WTC11 (cell line): ENCODE results near the gene MMAB. TPM values are rescaled to one million over a fixed set of nuclear protein-coding genes. Genes with fewer than 3 reads are reported as not detected.

Experiments
- ATAC-seq: fragments of 200-7000 bp; cut with Tn5 transposase; 2 replicates; pipeline ENCODE4 v1.10.0; 2021; ENCODE audit warnings: mild to moderate bottlenecking, moderate library complexity
- CTCF ChIA-PET: fragments of 300-600 bp; sonication (Branson Sonifier 250); formaldehyde crosslinking; loops from one replicate; lab custom pipeline; 2021; ENCODE audit warnings: antibody characterized with exemption; lab: Charles Lee
- POLR2A ChIA-PET: fragments of 350-600 bp; sonication (Branson Sonifier 250); formaldehyde crosslinking; loops from one replicate; lab custom pipeline; 2021; ENCODE audit warnings: antibody characterized with exemption; lab: Charles Lee
- DNase-seq: peaks from one replicate; pipeline ENCODE4 v3.0.0; 2021; ENCODE audit warnings: low spot score
- H3K27ac Mint-ChIP-seq: 2 replicates; pipeline ENCODE4 v1.8.0; 2021; ENCODE audit warnings: mixed read lengths
- H3K27me3 Mint-ChIP-seq: 2 replicates; pipeline ENCODE4 v1.8.0; 2021; ENCODE audit warnings: low read depth, mild to moderate bottlenecking, moderate library complexity, mixed read lengths
- H3K36me3 Mint-ChIP-seq: 2 replicates; pipeline ENCODE4 v1.8.0; 2021; ENCODE audit warnings: mixed read lengths
- H3K4me1 Mint-ChIP-seq: 2 replicates; pipeline ENCODE4 v1.8.0; 2022; ENCODE audit warnings: mixed read lengths
- H3K4me3 Mint-ChIP-seq: 2 replicates; pipeline ENCODE4 v1.8.0; 2021; ENCODE audit warnings: mild to moderate bottlenecking, moderate library complexity, mixed read lengths
- H3K9me3 Mint-ChIP-seq: 2 replicates; pipeline ENCODE4 v1.8.0; 2021; ENCODE audit warnings: mixed read lengths
- CREB1 ChIP-seq: sonication (generic); formaldehyde crosslinking; IDR thresholded peaks from 2 replicates; pipeline ENCODE4 v1.8.0; 2023; ENCODE audit warnings: mild to moderate bottlenecking, missing genetic modification reagents
- ETV6 ChIP-seq: sonication (generic); formaldehyde crosslinking; IDR thresholded peaks from 2 replicates; pipeline ENCODE4 v1.8.1; 2022; ENCODE audit warnings: mild to moderate bottlenecking, missing genetic modification reagents
- FOXJ3 ChIP-seq: sonication (generic); formaldehyde crosslinking; IDR thresholded peaks from 2 replicates; pipeline ENCODE4 v1.9.0; 2021; ENCODE audit warnings: missing genetic modification reagents, mild to moderate bottlenecking, borderline replicate concordance
- FOXP4 ChIP-seq: sonication (generic); formaldehyde crosslinking; IDR thresholded peaks from 2 replicates; pipeline ENCODE4 v1.8.0; 2022; ENCODE audit warnings: mild to moderate bottlenecking, missing genetic modification reagents
- HMGXB4 ChIP-seq: sonication (generic); formaldehyde crosslinking; IDR thresholded peaks from 2 replicates; pipeline ENCODE4 v1.8.1; 2023; ENCODE audit warnings: mild to moderate bottlenecking, moderate library complexity, missing genetic modification reagents
- JAZF1 ChIP-seq: fragments of 250-450 bp; sonication (Bioruptor Pico); IDR thresholded peaks from 2 replicates; pipeline ENCODE4 v1.9.0; 2021; ENCODE audit warnings: moderate library complexity, mild to moderate bottlenecking, inconsistent platforms
- NFYB ChIP-seq: sonication (generic); formaldehyde crosslinking; conservative IDR thresholded peaks from 2 replicates; pipeline ENCODE4 v1.8.0; 2022; ENCODE audit warnings: low read depth, missing genetic modification reagents
- OVOL2 ChIP-seq: fragments of 250-450 bp; sonication (Bioruptor Pico); IDR thresholded peaks from 2 replicates; pipeline ENCODE4 v1.9.0; 2021; ENCODE audit warnings: mild to moderate bottlenecking, borderline replicate concordance
- PRDM15 ChIP-seq: sonication (generic); formaldehyde crosslinking; IDR thresholded peaks from 2 replicates; pipeline ENCODE4 v1.8.0; 2022; ENCODE audit warnings: missing genetic modification reagents
- TEAD1 ChIP-seq: sonication (generic); formaldehyde crosslinking; IDR thresholded peaks from 2 replicates; pipeline ENCODE4 v1.8.0; 2022; ENCODE audit warnings: mild to moderate bottlenecking, missing genetic modification reagents
- ZBTB43 ChIP-seq: sonication (generic); formaldehyde crosslinking; IDR thresholded peaks from 2 replicates; pipeline ENCODE4 v1.8.1; 2023; ENCODE audit warnings: mild to moderate bottlenecking, missing genetic modification reagents
- ZNF263 ChIP-seq: sonication (generic); formaldehyde crosslinking; IDR thresholded peaks from 2 replicates; pipeline ENCODE4 v1.8.1; 2022; ENCODE audit warnings: low read depth, mild to moderate bottlenecking, moderate library complexity, missing genetic modification reagents
- ZNF396 ChIP-seq: fragments of 250-450 bp; sonication (Bioruptor Pico); IDR thresholded peaks from 2 replicates; pipeline ENCODE4 v1.8.0; 2021; ENCODE audit warnings: mild to moderate bottlenecking, moderate library complexity, borderline replicate concordance
- ZNF423 ChIP-seq: fragments of 250-450 bp; sonication (Bioruptor Pico); IDR thresholded peaks from 2 replicates; pipeline ENCODE4 v2.1.2; 2022; ENCODE audit warnings: mild to moderate bottlenecking, moderate library complexity
- total RNA-seq: library from RNA; stranded (reverse); gene quantifications from 3 replicates; pipeline ENCODE4 v1.2.3, GENCODE V29; 2021
- TF ChIP-seq, protein P1 (sequence below): fragments of 250-450 bp; sonication (Bioruptor Pico); IDR thresholded peaks from 2 replicates; pipeline ENCODE4 v2.1.2; 2022; ENCODE audit warnings: mild to moderate bottlenecking, moderate library complexity
- TF ChIP-seq, protein P2 (sequence below): sonication (generic); formaldehyde crosslinking; IDR thresholded peaks from 2 replicates; pipeline ENCODE4 v1.8.1; 2022; ENCODE audit warnings: low read depth, mild to moderate bottlenecking, moderate library complexity, missing genetic modification reagents, borderline replicate concordance
- TF ChIP-seq, protein P3 (sequence below): fragments of 250-450 bp; sonication (Bioruptor Pico); IDR thresholded peaks from 2 replicates; pipeline ENCODE4 v1.9.0; 2021; ENCODE audit warnings: mild to moderate bottlenecking, borderline replicate concordance

Gene MMAB
- total RNA-seq, 1 experiment from 2014 or later = 22.0 TPM

DNA sequence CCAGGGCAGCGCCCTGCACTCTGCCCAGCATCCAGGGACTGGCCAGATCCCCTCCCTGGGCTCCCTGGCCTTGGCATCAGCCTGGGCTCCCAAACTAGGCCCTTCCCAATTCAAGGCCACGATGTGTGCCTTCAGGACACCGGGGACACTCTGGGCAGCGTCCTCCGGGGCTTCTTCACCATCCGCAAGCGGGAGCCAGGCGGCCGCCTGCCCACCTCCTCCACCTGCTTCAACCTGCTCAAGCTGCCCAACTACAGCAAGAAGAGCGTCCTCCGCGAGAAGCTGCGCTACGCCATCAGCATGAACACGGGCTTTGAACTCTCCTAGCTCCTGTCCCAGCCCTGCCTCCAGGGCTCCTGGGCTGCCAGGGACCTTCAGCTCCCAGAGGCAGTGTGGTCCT, 38.8 kb downstream of the MMAB start (continued):
- no peak for TF ChIP-seq FOXP4 (CRISPR knock-in tag)
- no peak for TF ChIP-seq TEAD1 (CRISPR knock-in tag)
- TF ChIP-seq ZBTB43 = no peak

DNA sequence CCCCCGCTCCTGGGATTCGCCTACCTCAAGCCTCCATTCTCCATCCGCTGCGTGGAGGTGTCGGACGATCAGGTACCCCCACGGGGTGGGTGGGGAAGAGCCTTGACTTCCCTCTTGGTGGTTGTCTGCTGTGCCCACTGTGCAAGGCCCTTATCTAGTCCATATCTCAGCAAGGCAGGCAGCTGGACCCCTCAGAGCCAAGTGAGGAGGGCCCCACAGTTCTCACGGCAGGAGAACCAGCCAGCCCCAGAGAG, 39.9 kb downstream of the MMAB start:
- H3K4me3 Mint-ChIP-seq = no peak overlapping the region
- TF ChIP-seq ZNF263 (no peak), ETV6 (no peak)
- TF ChIP-seq, protein P1, sequence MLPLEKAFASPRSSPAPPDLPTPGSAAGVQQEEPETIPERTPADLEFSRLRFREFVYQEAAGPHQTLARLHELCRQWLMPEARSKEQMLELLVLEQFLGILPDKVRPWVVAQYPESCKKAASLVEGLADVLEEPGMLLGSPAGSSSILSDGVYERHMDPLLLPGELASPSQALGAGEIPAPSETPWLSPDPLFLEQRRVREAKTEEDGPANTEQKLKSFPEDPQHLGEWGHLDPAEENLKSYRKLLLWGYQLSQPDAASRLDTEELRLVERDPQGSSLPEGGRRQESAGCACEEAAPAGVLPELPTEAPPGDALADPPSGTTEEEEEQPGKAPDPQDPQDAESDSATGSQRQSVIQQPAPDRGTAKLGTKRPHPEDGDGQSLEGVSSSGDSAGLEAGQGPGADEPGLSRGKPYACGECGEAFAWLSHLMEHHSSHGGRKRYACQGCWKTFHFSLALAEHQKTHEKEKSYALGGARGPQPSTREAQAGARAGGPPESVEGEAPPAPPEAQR = no peak
- TF ChIP-seq, protein P2, sequence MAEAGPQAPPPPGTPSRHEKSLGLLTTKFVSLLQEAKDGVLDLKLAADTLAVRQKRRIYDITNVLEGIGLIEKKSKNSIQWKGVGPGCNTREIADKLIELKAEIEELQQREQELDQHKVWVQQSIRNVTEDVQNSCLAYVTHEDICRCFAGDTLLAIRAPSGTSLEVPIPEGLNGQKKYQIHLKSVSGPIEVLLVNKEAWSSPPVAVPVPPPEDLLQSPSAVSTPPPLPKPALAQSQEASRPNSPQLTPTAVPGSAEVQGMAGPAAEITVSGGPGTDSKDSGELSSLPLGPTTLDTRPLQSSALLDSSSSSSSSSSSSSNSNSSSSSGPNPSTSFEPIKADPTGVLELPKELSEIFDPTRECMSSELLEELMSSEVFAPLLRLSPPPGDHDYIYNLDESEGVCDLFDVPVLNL (CRISPR knock-in tag) = no peak
- ATAC-seq (no peak), DNase-seq (no peak)
- ChIA-PET CTCF (interaction anchor here (0.8 kb wide), 1 partner anchor 309 kb away, joined by 3 read pairs; no protein-coding TSS in a partner anchor), POLR2A (no interaction called here)
- peaks cover 13% of the 10 kb centered on the region for H3K36me3 Mint-ChIP-seq
- H3K4me1 Mint-ChIP-seq = peaks cover 8% of the 10 kb centered on the region
- no peaks in the 10 kb centered on the region for H3K27me3 Mint-ChIP-seq
- no peak overlapping the region; the same call in 1 of the 2 replicates for H3K27ac Mint-ChIP-seq
- no peaks in the 10 kb centered on the region for H3K9me3 Mint-ChIP-seq

DNA sequence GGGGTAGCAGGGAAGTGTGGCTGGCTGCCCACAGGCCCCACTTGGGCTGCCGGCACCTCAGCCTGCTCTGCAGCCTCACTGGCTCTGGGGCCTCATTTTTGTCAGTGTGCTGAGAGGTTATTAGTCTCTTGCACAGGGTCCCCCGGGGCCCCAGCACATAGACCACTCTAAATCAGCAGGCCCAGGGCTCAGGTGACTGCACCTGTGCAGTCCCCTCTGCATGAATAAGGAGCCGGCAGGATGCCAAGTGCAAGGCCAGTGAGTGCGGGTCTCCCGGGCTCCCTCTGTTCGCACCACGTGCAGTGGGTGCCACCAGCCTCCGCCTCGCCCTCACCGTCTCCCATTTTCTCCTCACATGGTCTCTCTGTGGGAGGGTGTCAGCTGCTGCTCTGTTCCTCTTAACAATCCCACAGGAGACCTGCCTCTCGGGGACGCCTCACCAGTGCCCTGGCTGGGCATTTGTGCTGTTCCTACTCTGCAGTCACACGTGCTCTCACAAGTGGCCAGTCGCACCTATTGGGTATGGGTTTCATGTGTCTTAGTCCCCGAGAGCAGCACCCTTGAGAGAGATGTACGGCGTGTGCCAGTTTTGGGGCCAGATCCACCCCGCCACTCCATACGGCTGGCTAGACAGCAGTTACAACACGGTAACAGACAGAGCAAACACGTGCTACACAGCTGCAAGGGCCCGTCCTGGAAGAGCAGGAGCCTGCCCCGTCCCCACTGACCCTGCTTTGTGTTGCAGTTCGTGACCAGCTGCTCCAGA, 40.4 kb downstream of the MMAB start:
- DNase-seq = no peak
- no peak for ATAC-seq
- Mint-ChIP-seq H3K9me3 (no peaks in the 10 kb centered on the region), H3K27me3 (no peaks in the 10 kb centered on the region), H3K36me3 (peaks cover 13% of the 10 kb centered on the region), H3K27ac (no peak overlapping the region; the same call in 1 of the 2 replicates), H3K4me3 (no peak overlapping the region), H3K4me1 (peaks cover 8% of the 10 kb centered on the region)
- POLR2A ChIA-PET = no interaction called here
- CTCF ChIA-PET = interaction anchor here (0.8 kb wide), 1 partner anchor 310 kb away, joined by 3 read pairs; no protein-coding TSS in a partner anchor
- no peak for TF ChIP-seq CREB1 (CRISPR knock-in tag)
- TF ChIP-seq NFYB (CRISPR knock-in tag) = no peak
- no peak for TF ChIP-seq HMGXB4 (CRISPR knock-in tag)
- TF ChIP-seq ZNF396 (CRISPR knock-in tag) = no peak
- no peak for TF ChIP-seq PRDM15 (CRISPR knock-in tag)
- no peak for TF ChIP-seq JAZF1
- no peak for TF ChIP-seq FOXJ3 (CRISPR knock-in tag)
- TF ChIP-seq OVOL2 (CRISPR knock-in tag) = no peak
- TF ChIP-seq, protein P3, sequence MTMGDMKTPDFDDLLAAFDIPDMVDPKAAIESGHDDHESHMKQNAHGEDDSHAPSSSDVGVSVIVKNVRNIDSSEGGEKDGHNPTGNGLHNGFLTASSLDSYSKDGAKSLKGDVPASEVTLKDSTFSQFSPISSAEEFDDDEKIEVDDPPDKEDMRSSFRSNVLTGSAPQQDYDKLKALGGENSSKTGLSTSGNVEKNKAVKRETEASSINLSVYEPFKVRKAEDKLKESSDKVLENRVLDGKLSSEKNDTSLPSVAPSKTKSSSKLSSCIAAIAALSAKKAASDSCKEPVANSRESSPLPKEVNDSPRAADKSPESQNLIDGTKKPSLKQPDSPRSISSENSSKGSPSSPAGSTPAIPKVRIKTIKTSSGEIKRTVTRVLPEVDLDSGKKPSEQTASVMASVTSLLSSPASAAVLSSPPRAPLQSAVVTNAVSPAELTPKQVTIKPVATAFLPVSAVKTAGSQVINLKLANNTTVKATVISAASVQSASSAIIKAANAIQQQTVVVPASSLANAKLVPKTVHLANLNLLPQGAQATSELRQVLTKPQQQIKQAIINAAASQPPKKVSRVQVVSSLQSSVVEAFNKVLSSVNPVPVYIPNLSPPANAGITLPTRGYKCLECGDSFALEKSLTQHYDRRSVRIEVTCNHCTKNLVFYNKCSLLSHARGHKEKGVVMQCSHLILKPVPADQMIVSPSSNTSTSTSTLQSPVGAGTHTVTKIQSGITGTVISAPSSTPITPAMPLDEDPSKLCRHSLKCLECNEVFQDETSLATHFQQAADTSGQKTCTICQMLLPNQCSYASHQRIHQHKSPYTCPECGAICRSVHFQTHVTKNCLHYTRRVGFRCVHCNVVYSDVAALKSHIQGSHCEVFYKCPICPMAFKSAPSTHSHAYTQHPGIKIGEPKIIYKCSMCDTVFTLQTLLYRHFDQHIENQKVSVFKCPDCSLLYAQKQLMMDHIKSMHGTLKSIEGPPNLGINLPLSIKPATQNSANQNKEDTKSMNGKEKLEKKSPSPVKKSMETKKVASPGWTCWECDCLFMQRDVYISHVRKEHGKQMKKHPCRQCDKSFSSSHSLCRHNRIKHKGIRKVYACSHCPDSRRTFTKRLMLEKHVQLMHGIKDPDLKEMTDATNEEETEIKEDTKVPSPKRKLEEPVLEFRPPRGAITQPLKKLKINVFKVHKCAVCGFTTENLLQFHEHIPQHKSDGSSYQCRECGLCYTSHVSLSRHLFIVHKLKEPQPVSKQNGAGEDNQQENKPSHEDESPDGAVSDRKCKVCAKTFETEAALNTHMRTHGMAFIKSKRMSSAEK (CRISPR knock-in tag) = no peak
- no peak for TF ChIP-seq ZNF423 (CRISPR knock-in tag)
